Ectodermal cell (in vitro differentiated cells): ENCODE results near the gene ARPC4.
"Not testable (repeated sequence)": the region's sequence is repeated elsewhere in the genome, so short reads cannot be mapped to it uniquely, and the experiment has no call there.

ENCODE experiments used
- H3K27ac ChIP-seq: 2 replicates; pipeline ENCODE4 v1.7.0; 2013; ENCODE audit warnings: mild to moderate bottlenecking, low read depth, low read length; ENCODE audit not compliant: insufficient read depth, poor library complexity, severe bottlenecking
- H3K27me3 ChIP-seq: 2 replicates; pipeline ENCODE4 v1.7.0; 2013; ENCODE audit warnings: mild to moderate bottlenecking, low read length; ENCODE audit not compliant: insufficient read depth, control insufficient read depth, poor library complexity, severe bottlenecking
- H3K36me3 ChIP-seq: one replicate; pipeline ENCODE4 v1.7.0; 2013; ENCODE audit warnings: low read length; ENCODE audit not compliant: control insufficient read depth, insufficient read depth
- H3K4me1 ChIP-seq: one replicate; pipeline ENCODE4 v1.7.0; 2013; ENCODE audit warnings: low read length; ENCODE audit not compliant: control insufficient read depth, insufficient read depth
- H3K4me3 ChIP-seq: 2 replicates; pipeline ENCODE4 v1.7.0; 2013; ENCODE audit warnings: low read depth, low read length, control low read depth; ENCODE audit not compliant: insufficient read depth
- H3K9me3 ChIP-seq: 2 replicates; pipeline ENCODE4 v1.7.0; 2013; ENCODE audit warnings: mild to moderate bottlenecking, low read length, moderate library complexity; ENCODE audit not compliant: control insufficient read depth
- WGBS, 2 experiments: methylation state at CpG; one replicate each; pipeline ENCODE4 v1.1.7; 2013; ENCODE audit warnings: missing lambda C conversion rate in 2 of 2; 5-methylcytosine and 5-hydroxymethylcytosine counted together

Gene ARPC4

DNA sequence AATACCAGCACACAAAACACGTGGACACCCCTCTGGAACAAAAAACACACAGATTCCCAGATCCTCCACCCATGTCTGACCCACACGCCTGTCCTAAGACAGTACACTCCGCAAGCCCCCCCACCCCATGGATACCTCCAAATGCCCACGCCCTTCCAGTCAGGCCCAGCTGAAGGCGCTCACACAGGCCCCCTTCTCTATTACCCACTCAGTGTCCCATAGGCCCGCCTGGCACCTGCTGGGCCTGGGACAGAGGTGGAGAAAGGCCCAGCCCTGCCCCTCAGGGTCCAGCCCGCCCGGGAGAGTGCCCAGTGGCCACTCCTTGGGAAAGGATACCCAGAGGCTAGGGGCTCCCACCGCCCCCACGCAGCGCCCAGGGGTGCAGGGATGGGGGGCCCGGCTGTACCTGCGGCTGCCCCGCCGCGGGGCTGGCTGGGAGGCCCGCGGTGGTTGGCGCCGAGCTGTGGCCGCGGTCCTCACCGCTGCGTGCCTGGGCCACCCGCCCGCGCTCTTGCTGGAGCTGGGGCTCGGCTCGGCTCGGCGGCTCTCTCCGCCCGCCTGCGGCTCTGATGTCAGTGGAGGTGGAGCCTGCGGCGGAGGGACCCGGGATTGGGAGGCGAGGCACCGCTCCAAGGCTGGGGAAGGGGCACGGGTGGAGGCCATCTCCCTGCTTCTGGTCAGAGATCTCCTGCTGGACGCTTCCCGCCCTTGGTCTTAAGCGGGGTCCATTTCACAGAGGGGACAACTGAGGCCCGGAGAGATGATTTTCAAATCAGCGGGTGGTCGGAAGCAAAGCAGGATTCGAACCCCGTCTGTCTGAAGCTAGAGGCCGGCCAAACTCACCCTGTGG is 23.2 kb upstream of the ARPC4 start, which contains the start of gene CAMK1:
Gene CAMK1, minus strand, starts transcription at position 522 of the 850 bp plus-strand sequence. CDS start 2,198 bp downstream, outside the sequence.
- no peaks in the 10 kb centered on the region for H3K9me3 ChIP-seq
- WGBS, 2 experiments = 13% methylated on average over 49 of the region's 49 CpGs
- H3K4me3 ChIP-seq = peak within 1 kb of the TSS; percentile 67
- no peaks in the 10 kb centered on the region for H3K27me3 ChIP-seq
- H3K27ac ChIP-seq = peak within 1 kb of the TSS; percentile 44
- peaks cover 25% of the 10 kb centered on the region for H3K4me1 ChIP-seq
- H3K36me3 ChIP-seq = peaks cover 5% of the 10 kb centered on the region

DNA sequence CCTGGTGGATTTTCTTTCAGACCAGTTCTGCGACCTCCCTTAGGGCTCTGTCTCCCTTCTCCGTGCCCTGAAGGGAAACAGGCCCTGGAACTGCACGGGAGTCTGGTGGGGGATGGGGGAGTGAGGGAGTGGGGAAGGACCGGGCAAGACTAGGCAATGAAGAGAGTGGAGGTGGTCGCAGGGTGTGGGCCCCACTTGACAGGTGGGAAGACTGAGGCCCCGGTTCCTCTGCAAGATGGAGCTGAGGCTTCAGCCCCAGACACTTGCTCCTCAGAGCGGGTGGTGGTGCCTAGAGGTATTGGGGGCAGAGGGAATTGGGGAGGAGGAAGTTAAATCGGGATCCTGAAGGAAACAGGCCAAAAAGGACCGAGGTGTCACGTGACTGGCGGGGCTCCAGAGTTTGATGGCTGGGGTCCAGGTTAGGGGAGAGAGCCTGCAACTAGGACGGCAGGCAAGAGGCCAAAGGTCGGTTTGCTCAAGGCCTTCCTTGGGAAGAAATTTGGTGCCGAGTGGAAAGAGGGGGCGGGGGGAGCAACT is 22.5 kb upstream of the ARPC4 start:
- H3K27ac ChIP-seq = no peak overlapping the region
- H3K4me3 ChIP-seq = peak overlapping the region; percentile 67
- no peaks in the 10 kb centered on the region for H3K27me3 ChIP-seq

DNA sequence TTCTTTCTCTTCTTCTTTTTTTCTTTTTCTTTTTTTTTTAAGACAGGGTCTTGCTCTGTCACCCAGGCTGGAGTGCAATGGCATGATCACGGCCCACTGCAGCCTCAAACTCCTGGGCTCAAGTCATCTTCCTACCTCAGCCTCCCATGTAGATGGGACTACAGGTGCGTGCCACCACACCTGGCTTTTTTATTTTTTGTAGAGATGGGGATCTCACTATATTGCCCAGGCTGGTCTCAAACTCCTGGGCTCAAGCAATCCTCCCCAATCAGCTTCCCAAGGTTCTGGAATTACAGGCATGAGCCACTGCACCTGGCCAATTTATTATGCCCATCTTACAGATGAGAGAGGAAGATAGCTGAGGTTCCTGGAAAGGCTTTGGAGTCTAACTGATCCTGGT is 21.9 kb upstream of the ARPC4 start:
- not testable (repeated sequence) for H3K4me3 ChIP-seq, H3K36me3 ChIP-seq, H3K27me3 ChIP-seq, H3K27ac ChIP-seq, H3K9me3 ChIP-seq
- 74 to 94% methylated on average over 2 of the region's 2 CpGs for WGBS, 2 experiments
- H3K4me1 ChIP-seq = peaks cover 20% of the 10 kb centered on the region

More for the DNA sequence above, 22.5 kb upstream of the ARPC4 start:
- H3K36me3 ChIP-seq = peaks cover 1% of the 10 kb centered on the region
- WGBS, 2 experiments = 63 to 64% methylated on average over 15 of the region's 15 CpGs
- peaks cover 25% of the 10 kb centered on the region for H3K4me1 ChIP-seq
- H3K9me3 ChIP-seq = no peaks in the 10 kb centered on the region

DNA sequence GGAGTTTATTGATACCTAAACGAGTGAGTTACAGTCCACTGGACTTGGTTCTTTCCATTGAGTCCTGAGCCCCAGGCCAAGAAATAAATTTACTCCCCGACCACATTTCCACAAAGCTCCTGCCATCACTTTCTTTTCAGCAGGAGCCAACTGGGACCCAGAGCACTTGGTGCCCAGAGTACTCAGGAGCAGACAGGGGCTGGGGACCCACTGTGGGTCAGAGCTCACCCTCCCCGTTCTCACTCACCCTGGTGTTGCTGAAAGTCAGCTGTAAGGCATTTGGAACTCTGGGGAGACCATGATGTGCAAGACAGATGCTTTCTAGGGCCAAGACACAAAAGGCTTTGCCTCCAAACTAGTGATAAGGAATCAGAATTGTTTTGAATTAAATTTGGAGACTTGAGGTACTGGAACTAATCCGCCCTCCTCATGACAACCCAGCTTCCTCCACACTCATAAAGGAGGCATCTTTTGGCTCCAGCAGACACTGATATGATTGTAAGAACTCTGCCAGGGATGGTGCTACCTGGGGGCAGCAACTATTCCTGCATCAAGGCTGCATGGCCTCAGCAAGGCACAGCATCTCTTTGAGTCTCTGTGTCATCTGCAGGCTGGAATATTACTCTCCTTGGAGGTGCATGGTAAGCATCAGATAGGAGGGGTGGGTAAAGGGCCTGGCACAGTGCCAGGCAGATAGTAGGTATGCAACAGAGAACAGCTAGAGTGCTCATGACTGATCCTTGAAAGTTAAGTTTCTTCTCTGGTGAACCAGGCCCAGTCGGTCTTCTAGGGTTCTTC is 15.8 kb upstream of the ARPC4 start:
- no peaks in the 10 kb centered on the region for H3K36me3 ChIP-seq
- no peak overlapping the region for H3K27ac ChIP-seq
- H3K27me3 ChIP-seq = no peaks in the 10 kb centered on the region
- 79 to 82% methylated on average over 5 of the region's 5 CpGs for WGBS, 2 experiments
- no peaks in the 10 kb centered on the region for H3K4me1 ChIP-seq
- H3K9me3 ChIP-seq = no peaks in the 10 kb centered on the region
- no peak overlapping the region for H3K4me3 ChIP-seq

DNA sequence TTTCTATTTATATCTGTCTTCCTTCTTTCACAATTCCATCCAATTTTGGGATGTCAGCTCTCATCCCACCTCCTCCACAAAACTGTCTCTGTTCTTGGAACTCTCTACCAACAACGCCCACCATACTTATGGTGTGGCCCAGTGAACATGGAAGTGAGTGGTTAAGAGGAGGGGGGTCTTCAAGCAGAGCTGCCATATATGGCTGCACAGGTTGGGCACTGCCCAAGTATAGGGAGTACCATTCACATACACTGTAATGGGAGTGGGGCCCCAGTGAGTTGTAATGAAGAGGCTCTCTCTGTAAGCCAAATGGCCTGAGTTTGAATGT is 15.2 kb upstream of the ARPC4 start:
- 100% methylated on average over 1 of the region's 1 CpG for WGBS, 2 experiments
- no peaks in the 10 kb centered on the region for H3K36me3 ChIP-seq
- H3K27ac ChIP-seq = no peak overlapping the region
- no peaks in the 10 kb centered on the region for H3K9me3 ChIP-seq
- no peaks in the 10 kb centered on the region for H3K27me3 ChIP-seq
- H3K4me3 ChIP-seq = no peak overlapping the region
- H3K4me1 ChIP-seq = no peaks in the 10 kb centered on the region

DNA sequence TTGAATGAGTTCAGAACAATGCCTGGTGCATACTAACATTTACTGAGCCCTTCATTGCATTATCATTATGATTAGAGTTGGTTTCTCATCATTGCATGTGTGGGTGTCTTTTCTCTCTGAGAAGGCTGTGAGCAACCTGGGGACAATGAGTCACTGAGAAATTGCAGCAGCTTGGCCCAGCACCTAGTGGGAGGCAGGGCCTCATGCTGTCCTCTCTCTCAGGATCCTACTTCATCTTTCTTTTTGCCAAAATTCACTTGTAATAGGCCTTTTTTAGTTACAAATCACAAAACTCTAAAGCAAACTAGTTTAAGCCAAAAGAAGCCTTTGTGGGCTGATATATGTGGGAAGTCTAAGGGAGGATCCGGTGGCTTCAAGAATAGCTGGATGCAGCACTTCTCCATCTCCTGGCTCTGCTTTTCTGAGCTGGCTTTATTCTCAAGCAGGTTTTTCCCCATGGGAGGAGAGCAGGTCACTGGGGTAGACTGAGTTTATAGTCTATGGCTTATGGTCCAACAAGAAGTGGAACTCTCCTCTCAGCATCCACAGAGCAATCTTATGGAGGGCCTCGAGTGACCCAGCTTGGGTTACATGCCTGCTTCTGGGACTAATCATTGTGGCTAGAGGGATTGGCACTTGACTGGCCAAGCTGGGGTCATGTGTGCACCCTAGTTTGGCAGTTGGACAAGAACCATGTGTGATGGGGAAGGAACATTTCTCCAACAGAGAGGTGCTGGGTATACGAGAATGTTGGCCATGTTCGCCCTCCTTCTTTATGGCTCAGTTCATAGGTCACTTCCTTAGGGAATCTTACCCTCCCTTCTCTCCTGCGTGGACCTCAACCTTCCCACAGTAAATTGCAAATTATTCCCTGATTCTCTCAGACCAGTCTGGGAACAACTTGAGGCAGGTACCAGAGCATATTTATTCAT is 14.5 kb upstream of the ARPC4 start:
- Histone ChIP-seq H3K27me3 (no peaks in the 10 kb centered on the region), H3K9me3 (no peaks in the 10 kb centered on the region), H3K27ac (no peak overlapping the region), H3K36me3 (no peaks in the 10 kb centered on the region), H3K4me3 (no peak overlapping the region), H3K4me1 (no peaks in the 10 kb centered on the region)
- WGBS, 2 experiments = 91 to 92% methylated on average over 5 of the region's 5 CpGs

DNA sequence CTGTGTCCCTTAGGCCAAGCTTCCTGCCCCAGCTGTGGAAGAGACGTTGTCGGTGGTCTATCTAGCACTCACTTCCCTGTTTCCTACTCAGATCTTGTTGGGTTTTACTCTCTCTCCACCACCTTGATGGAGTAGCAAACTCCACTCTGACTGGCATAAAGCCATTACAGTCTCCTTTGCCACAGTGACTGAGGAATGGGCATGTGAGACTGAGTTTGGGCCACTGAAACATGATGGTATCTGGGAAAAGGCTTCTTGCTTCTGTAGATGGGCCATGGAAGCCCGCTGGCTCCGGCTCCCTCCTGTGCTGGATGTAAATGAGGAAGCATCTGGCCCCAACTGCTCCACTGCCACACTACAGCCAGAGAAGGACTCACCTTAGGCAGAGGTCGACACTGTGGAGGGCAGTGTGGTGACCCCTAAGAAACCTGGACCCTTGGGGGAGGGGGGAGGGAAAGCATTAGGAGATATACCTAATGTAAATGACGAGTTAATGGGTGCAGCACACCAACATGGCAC is 13.7 kb upstream of the ARPC4 start:
- WGBS, 2 experiments = 87 to 93% methylated on average over 5 to 6 of the region's 6 CpGs
- H3K27ac ChIP-seq = no peak overlapping the region
- no peak overlapping the region for H3K4me3 ChIP-seq
- no peaks in the 10 kb centered on the region for H3K27me3 ChIP-seq
- H3K36me3 ChIP-seq = peaks cover 6% of the 10 kb centered on the region
- no peaks in the 10 kb centered on the region for H3K4me1 ChIP-seq
- H3K9me3 ChIP-seq = no peaks in the 10 kb centered on the region

DNA sequence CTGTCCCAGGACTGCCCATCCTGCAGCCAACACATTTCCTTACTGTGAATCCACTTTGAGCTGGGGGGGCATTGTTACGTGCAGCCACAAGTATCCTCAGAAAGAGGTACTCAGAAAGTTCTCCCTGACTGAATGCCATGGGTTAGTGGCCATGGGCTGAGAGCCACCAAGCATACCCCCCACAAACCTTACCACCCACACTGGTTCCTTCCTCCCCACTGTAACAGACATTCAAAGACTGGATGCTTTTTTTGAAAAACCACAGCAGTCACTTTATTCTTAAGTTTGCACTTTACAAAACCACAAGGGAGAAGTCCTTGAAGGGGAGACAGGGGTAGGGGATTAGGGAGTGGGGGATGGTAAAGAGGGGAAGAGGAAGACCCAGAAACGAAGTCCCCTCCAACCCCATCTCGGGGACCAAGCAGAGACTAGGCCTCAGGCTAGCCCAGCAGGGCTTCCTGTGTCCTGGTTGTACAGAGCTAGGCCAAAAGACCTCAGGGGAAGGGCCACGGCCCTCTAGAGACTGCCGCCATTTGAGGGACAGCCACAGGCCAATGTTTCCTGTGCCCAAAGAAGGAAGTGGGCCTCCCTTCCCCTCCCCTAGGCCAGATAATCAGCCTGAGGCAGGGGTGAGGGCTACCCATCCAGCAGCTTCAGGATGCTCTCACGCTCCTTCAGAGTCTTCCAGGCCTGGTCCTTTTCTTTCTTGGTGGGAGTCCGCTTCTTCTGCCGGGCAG is 13.0 kb upstream of the ARPC4 start:
- no peaks in the 10 kb centered on the region for H3K27me3 ChIP-seq
- WGBS, 2 experiments = 93% methylated on average over 8 of the region's 8 CpGs
- H3K27ac ChIP-seq = no peak overlapping the region
- peaks cover 9% of the 10 kb centered on the region for H3K36me3 ChIP-seq
- no peaks in the 10 kb centered on the region for H3K9me3 ChIP-seq
- H3K4me3 ChIP-seq = no peak overlapping the region
- H3K4me1 ChIP-seq = no peaks in the 10 kb centered on the region

DNA sequence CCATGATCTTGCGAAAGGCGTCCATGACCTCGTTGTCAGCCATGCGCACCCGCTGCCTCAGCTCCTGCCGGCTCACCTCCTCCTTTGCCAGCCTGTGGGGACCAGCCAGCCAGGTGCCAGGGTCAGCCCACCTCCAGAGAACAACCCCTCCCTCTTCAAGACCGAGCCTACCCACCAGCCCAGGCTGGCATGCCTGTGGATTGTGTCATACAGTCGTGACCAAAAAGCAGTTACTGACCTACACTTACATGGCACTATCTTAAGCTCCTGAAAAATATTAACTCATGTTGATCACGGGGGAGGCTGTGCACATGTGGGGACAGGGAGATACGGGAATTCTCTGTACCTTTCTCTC is 12.4 kb upstream of the ARPC4 start:
- H3K4me1 ChIP-seq = no peaks in the 10 kb centered on the region
- no peak overlapping the region for H3K4me3 ChIP-seq
- H3K27me3 ChIP-seq = no peaks in the 10 kb centered on the region
- H3K9me3 ChIP-seq = no peaks in the 10 kb centered on the region
- peaks cover 14% of the 10 kb centered on the region for H3K36me3 ChIP-seq
- 95 to 96% methylated on average over 10 of the region's 10 CpGs for WGBS, 2 experiments
- no peak overlapping the region for H3K27ac ChIP-seq
